ENCODE data around the gene PIP5K1C.

The PIP5K1C gene

GRCh38 chr19:3622224-3622623 lies 78.0 kb downstream of the PIP5K1C start:
- no peak for DNase-seq

GRCh38 chr19:3621689-3622088 lies 78.6 kb downstream of the PIP5K1C start:
- DNase-seq = no peak

GRCh38 chr19:3620817-3621547 lies 79.3 kb downstream of the PIP5K1C start:
- no peak for DNase-seq

- DNase-seq = no peak
Measured at GRCh38 chr19:3620145-3620816, 80.0 kb downstream of the PIP5K1C start.

- DNase-seq = no peak
Measured at GRCh38 chr19:3619631-3620012, 80.6 kb downstream of the PIP5K1C start.

GRCh38 chr19:3618811-3619630 lies 81.2 kb downstream of the PIP5K1C start:
- DNase-seq = no peak

GRCh38 chr19:3618144-3618810 lies 82.0 kb downstream of the PIP5K1C start:
- no peak for DNase-seq

- DNase-seq = no peak
Measured at GRCh38 chr19:3617463-3617862, 82.8 kb downstream of the PIP5K1C start.

GRCh38 chr19:3615524-3616135 lies 84.6 kb downstream of the PIP5K1C start:
- no peak for DNase-seq

GRCh38 chr19:3614858-3615505 lies 85.3 kb downstream of the PIP5K1C start:
- DNase-seq = no peak

GRCh38 chr19:3613818-3614661 lies 86.2 kb downstream of the PIP5K1C start:
- DNase-seq = no peak

- DNase-seq = no peak
Measured at GRCh38 chr19:3612901-3613741, 87.1 kb downstream of the PIP5K1C start.

GRCh38 chr19:3612330-3612729 lies 87.9 kb downstream of the PIP5K1C start:
- no peak for DNase-seq

GRCh38 chr19:3611841-3612240 lies 88.4 kb downstream of the PIP5K1C start:
- no peak for DNase-seq

- DNase-seq = no peak
Measured at GRCh38 chr19:3610745-3611717, 89.2 kb downstream of the PIP5K1C start.

- DNase-seq = no peak
Measured at GRCh38 chr19:3609779-3610719, 90.2 kb downstream of the PIP5K1C start.

- no peak for DNase-seq
Measured at GRCh38 chr19:3608750-3609322, 91.4 kb downstream of the PIP5K1C start.

Data from NCI-H1105 (cell line).